IMR-90 (cell line): ENCODE measurements around the gene WBP1L. TPM values are rescaled to one million over a fixed set of nuclear protein-coding genes. Genes with fewer than 3 reads are reported as not detected.
A peak's percentile ranks its signal among the peaks of the same experiment; 100 is the strongest.

Source experiments
- ATAC-seq: fragments of 200-7000 bp; cut with Tn5 transposase; 2 replicates; pipeline ENCODE4 v1.9.1; 2020; ENCODE audit warnings: low read depth, mild to moderate bottlenecking, moderate library complexity
- BruUV-seq: library from RNA; stranded (reverse); fragments of 400-500 nt; replicated peaks from 2 replicates; lab custom pipeline; 2021; lab: Mats Ljungman, UMichigan
- CTCF ChIA-PET: fragments of 300-600 bp; formaldehyde crosslinking; extraction: SDS; loops from one replicate; lab custom pipeline; 2021; ENCODE audit warnings: antibody characterized with exemption; lab: Yijun Ruan, JAX
- POLR2A ChIA-PET: fragments of 300-600 bp; sonication (Branson Sonifier 250); formaldehyde crosslinking; loops from one replicate; lab custom pipeline; 2022; ENCODE audit warnings: antibody characterized with exemption; ENCODE audit not compliant: unreplicated experiment; lab: Charles Lee
- DNase-seq: peaks from one replicate; pipeline ENCODE4 v3.0.0; 2013
- H2AFZ ChIP-seq: replicated peaks from 2 replicates; pipeline ENCODE3; 2013; ENCODE audit warnings: low read length, mild to moderate bottlenecking; ENCODE audit not compliant: poor library complexity
- H2AK5ac ChIP-seq: 2 replicates; pipeline ENCODE4 v1.6.1; 2013; ENCODE audit warnings: low read depth, low read length, inconsistent platforms
- H2AK9ac ChIP-seq: replicated peaks from 2 replicates; pipeline ENCODE3; 2013; ENCODE audit warnings: mild to moderate bottlenecking, low read depth, low read length, moderate library complexity; ENCODE audit not compliant: poor library complexity
- H2BK120ac ChIP-seq: 2 replicates; pipeline ENCODE4 v1.6.1; 2013; ENCODE audit warnings: low read depth, low read length, inconsistent platforms
- H2BK15ac ChIP-seq: 3 replicates; pipeline ENCODE4 v1.6.1; 2013; ENCODE audit warnings: low read depth, low read length, inconsistent platforms
- H2BK20ac ChIP-seq: 2 replicates; pipeline ENCODE4 v1.6.1; 2013; ENCODE audit warnings: low read depth, mild to moderate bottlenecking, inconsistent platforms, low read length, moderate library complexity
- H2BK5ac ChIP-seq: 2 replicates; pipeline ENCODE4 v1.6.1; 2013; ENCODE audit warnings: mild to moderate bottlenecking, low read depth, low read length, inconsistent platforms; ENCODE audit not compliant: poor library complexity, severe bottlenecking
- H3K14ac ChIP-seq: replicated peaks from 2 replicates; pipeline ENCODE4 v1.6.1; 2013; ENCODE audit warnings: low read depth, low read length, inconsistent platforms
- H3K18ac ChIP-seq: 2 replicates; pipeline ENCODE4 v1.6.1; 2013; ENCODE audit warnings: low read depth, low read length, control low read depth
- H3K23ac ChIP-seq: 2 replicates; pipeline ENCODE4 v1.6.1; 2013; ENCODE audit warnings: low read depth, low read length, inconsistent platforms
- H3K27ac ChIP-seq: 2 replicates; pipeline ENCODE4 v1.5.1; 2013; ENCODE audit warnings: mild to moderate bottlenecking, control low read depth, low read length; ENCODE audit not compliant: insufficient read depth
- H3K27me3 ChIP-seq: 2 replicates; pipeline ENCODE4 v1.6.1; 2013; ENCODE audit warnings: low read length; ENCODE audit not compliant: control insufficient read depth, insufficient read depth
- H3K36me3 ChIP-seq: 2 replicates; pipeline ENCODE4 v1.6.1; 2013; ENCODE audit warnings: low read length, mixed read lengths; ENCODE audit not compliant: control insufficient read depth, insufficient read depth
- H3K4ac ChIP-seq: 2 replicates; pipeline ENCODE4 v1.6.1; 2013; ENCODE audit warnings: low read depth, low read length, inconsistent platforms
- H3K4me1 ChIP-seq: 2 replicates; pipeline ENCODE4 v1.6.1; 2013; ENCODE audit warnings: low read length, mixed read lengths; ENCODE audit not compliant: control insufficient read depth, insufficient read depth
- H3K4me2 ChIP-seq: 2 replicates; pipeline ENCODE4 v1.6.1; 2013; ENCODE audit warnings: low read depth, mild to moderate bottlenecking, control low read depth, low read length, moderate library complexity
- H3K4me3 ChIP-seq: 2 replicates; pipeline ENCODE4 v1.5.1; 2013; ENCODE audit warnings: low read depth, mild to moderate bottlenecking, control low read depth, low read length, moderate library complexity; ENCODE audit not compliant: insufficient read depth
- H3K56ac ChIP-seq: 2 replicates; pipeline ENCODE4 v1.6.1; 2013; ENCODE audit warnings: low read length, inconsistent platforms; ENCODE audit not compliant: insufficient read depth; ENCODE audit errors: extremely low read depth
- H3K79me1 ChIP-seq, 2 experiments: 2 replicates each; pipeline ENCODE4 v1.6.1; 2013; ENCODE audit warnings: low read length in 2 of 2, inconsistent platforms in 1 of 2, low read depth in 1 of 2
- H3K9ac ChIP-seq: 2 replicates; pipeline ENCODE4 v1.6.1; 2013; ENCODE audit warnings: low read depth, low read length, control low read depth
- H3K9me1 ChIP-seq: 2 replicates; pipeline ENCODE4 v1.6.1; 2013; ENCODE audit warnings: low read length, inconsistent platforms; ENCODE audit not compliant: insufficient read depth
- H3K9me3 ChIP-seq: 2 replicates; pipeline ENCODE4 v1.6.1; 2013; ENCODE audit warnings: low read length; ENCODE audit not compliant: control insufficient read depth, insufficient read depth
- H4K20me1 ChIP-seq: 2 replicates; pipeline ENCODE4 v1.6.1; 2013; ENCODE audit warnings: low read length, inconsistent platforms; ENCODE audit not compliant: insufficient read depth
- H4K5ac ChIP-seq: 2 replicates; pipeline ENCODE4 v1.6.1; 2013; ENCODE audit warnings: mild to moderate bottlenecking, low read depth, low read length, control low read depth
- H4K8ac ChIP-seq, 2 experiments: 2 replicates each; pipeline ENCODE4 v1.6.1; 2013; ENCODE audit warnings: low read depth in 2 of 2, low read length in 2 of 2, control low read depth in 1 of 2, inconsistent platforms in 1 of 2
- H4K91ac ChIP-seq: 2 replicates; pipeline ENCODE4 v1.6.1; 2013; ENCODE audit warnings: low read depth, low read length, inconsistent platforms; ENCODE audit not compliant: insufficient read depth
- BHLHE40 ChIP-seq: fragments of 150-350 bp; IDR thresholded peaks from 2 replicates; pipeline ENCODE4 v1.6.1; 2016; ENCODE audit warnings: mild to moderate bottlenecking, low read depth, low read length
- MAFK ChIP-seq: IDR thresholded peaks from 2 replicates; pipeline ENCODE4 v1.6.1; 2012; ENCODE audit warnings: low read depth, low read length, improper control_type of control experiment
- RCOR1 ChIP-seq: IDR thresholded peaks from 2 replicates; pipeline ENCODE4 v1.6.1; 2012; ENCODE audit warnings: mild to moderate bottlenecking, low read length, improper control_type of control experiment; ENCODE audit not compliant: insufficient replicate concordance
- RFX5 ChIP-seq: IDR thresholded peaks from 2 replicates; pipeline ENCODE4 v1.8.0; 2012; ENCODE audit warnings: low read depth, mild to moderate bottlenecking, low read length, moderate library complexity
- WGBS, 2 experiments: methylation state at CpG; one replicate each; pipeline versions ENCODE4 v1.1.5 to v1.1.7; 2013; ENCODE audit warnings: missing lambda C conversion rate in 2 of 2; ENCODE audit not compliant: insufficient read length in 1 of 2; ENCODE audit errors: extremely low coverage in 2 of 2; 5-methylcytosine and 5-hydroxymethylcytosine counted together
- dilution Hi-C: fragments of 300-500 bp; cut with HindIII; formaldehyde crosslinking; loops from one replicate; pipeline ENCODE4 v1.14.3; 2018; ENCODE audit warnings: low sequenced_read_pairs; ENCODE audit not compliant: unreplicated experiment
- in situ Hi-C: fragments of 300-500 bp; cut with MboI; formaldehyde crosslinking; loops from 3 replicates; pipeline ENCODE4 v1.14.3; 2019; ENCODE audit warnings: low sequenced_read_pairs, inconsistent platforms, mixed read lengths
- intact Hi-C: fragments of 100-400 bp; cut with micrococcal nuclease; formaldehyde crosslinking; loops from 2 replicates; pipeline ENCODE4 v1.10.0; 2022
- polyA plus RNA-seq, 3 experiments: library from polyadenylated mRNA; depleted of rRNA; stranded (reverse); fragments of >200 nt; gene quantifications; 2 replicates each; pipeline ENCODE4 v1.2.3, GENCODE V29; 2012; ENCODE audit warnings: low replicate concordance in 1 of 3
- total RNA-seq: library from RNA; depleted of rRNA; stranded (reverse); fragments of >200 nt; gene quantifications from 2 replicates; pipeline ENCODE4 v1.2.3, GENCODE V29; 2012
- TF ChIP-seq, protein P1 (sequence below): fragments of 150-350 bp; IDR thresholded peaks from 2 replicates; pipeline ENCODE4 v1.6.1; 2017; ENCODE audit warnings: mild to moderate bottlenecking, antibody characterized with exemption, low read length, low read depth
- TF ChIP-seq, protein P2 (sequence below): conservative IDR thresholded peaks from 2 replicates; pipeline ENCODE4 v1.5.1; 2012; ENCODE audit warnings: mild to moderate bottlenecking, low read depth, low read length, improper control_type of control experiment

WBP1L gene
- total and polyA plus RNA-seq, 2 of the 4 experiments (the other 2 are of a cell fraction), result 20.7 to 31.0 TPM

DNA sequence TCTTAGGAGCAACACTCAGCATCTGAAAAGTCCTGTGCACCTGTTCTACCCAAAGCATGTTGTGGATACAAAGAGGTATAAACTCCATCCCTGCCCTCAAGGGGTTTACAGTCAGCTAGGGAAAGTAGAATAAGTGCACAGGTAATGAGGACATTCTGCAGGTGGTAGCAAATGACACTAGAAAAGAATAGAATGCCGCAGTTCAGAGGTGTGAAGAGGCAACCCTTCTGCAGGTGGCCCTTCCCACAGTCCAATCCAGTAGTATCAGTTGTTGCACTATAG is 36.7 kb downstream of the WBP1L start:
- H3K4ac ChIP-seq, result no peak overlapping the region
- peaks cover 41 to 61% of the 10 kb centered on the region in 2 experiments for H3K79me1 ChIP-seq
- peaks cover 2% of the 10 kb centered on the region for H3K27me3 ChIP-seq
- H3K56ac ChIP-seq, result no peak overlapping the region
- H4K8ac ChIP-seq, result no peak overlapping the region
- WGBS, 2 experiments, result no CpG with 5 or more reads among the region's 1 CpG
- dilution Hi-C loops (no loop called here), intact Hi-C loops (loop anchor here (5.0 kb wide), 1 partner anchor 38 kb away; the partner anchor contains the start of gene WBP1L), in situ Hi-C loops (no loop called here)
- no peak overlapping the region for H2AFZ ChIP-seq
- no peak overlapping the region for H2AK5ac ChIP-seq
- peaks cover 28% of the 10 kb centered on the region for H3K9me1 ChIP-seq
- no peak overlapping the region for H3K4me2 ChIP-seq
- TF ChIP-seq MAFK (no peak), RFX5 (no peak), BHLHE40 (no peak), RCOR1 (peak; percentile 34)
- TF ChIP-seq, protein P1, sequence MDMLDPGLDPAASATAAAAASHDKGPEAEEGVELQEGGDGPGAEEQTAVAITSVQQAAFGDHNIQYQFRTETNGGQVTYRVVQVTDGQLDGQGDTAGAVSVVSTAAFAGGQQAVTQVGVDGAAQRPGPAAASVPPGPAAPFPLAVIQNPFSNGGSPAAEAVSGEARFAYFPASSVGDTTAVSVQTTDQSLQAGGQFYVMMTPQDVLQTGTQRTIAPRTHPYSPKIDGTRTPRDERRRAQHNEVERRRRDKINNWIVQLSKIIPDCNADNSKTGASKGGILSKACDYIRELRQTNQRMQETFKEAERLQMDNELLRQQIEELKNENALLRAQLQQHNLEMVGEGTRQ, result no peak
- TF ChIP-seq, protein P2, sequence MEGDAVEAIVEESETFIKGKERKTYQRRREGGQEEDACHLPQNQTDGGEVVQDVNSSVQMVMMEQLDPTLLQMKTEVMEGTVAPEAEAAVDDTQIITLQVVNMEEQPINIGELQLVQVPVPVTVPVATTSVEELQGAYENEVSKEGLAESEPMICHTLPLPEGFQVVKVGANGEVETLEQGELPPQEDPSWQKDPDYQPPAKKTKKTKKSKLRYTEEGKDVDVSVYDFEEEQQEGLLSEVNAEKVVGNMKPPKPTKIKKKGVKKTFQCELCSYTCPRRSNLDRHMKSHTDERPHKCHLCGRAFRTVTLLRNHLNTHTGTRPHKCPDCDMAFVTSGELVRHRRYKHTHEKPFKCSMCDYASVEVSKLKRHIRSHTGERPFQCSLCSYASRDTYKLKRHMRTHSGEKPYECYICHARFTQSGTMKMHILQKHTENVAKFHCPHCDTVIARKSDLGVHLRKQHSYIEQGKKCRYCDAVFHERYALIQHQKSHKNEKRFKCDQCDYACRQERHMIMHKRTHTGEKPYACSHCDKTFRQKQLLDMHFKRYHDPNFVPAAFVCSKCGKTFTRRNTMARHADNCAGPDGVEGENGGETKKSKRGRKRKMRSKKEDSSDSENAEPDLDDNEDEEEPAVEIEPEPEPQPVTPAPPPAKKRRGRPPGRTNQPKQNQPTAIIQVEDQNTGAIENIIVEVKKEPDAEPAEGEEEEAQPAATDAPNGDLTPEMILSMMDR, result no peak
- H4K20me1 ChIP-seq, result peaks cover 88% of the 10 kb centered on the region
- ATAC-seq (no peak), DNase-seq (no peak)
- no peak overlapping the region for H3K9ac ChIP-seq
- no peak overlapping the region for H3K27ac ChIP-seq
- H2BK15ac ChIP-seq, result no peak overlapping the region
- ChIA-PET POLR2A (no interaction called here), CTCF (no interaction called here)
- BruUV-seq, result no TSS peak
- H2BK120ac ChIP-seq, result no peak overlapping the region
- H3K14ac ChIP-seq, result no peak overlapping the region
- H4K91ac ChIP-seq, result no peak overlapping the region
- H2BK5ac ChIP-seq, result no peak overlapping the region
- no peak overlapping the region for H4K5ac ChIP-seq
- no peak overlapping the region for H3K23ac ChIP-seq
- H3K18ac ChIP-seq, result no peak overlapping the region
- no peaks in the 10 kb centered on the region for H3K9me3 ChIP-seq
- peaks cover 30% of the 10 kb centered on the region for H3K4me1 ChIP-seq
- H3K4me3 ChIP-seq, result no peak overlapping the region
- H2BK20ac ChIP-seq, result no peak overlapping the region
- no peaks in the 10 kb centered on the region for H3K36me3 ChIP-seq
- H2AK9ac ChIP-seq, result no peak overlapping the region
